Stimulated activated CD4-positive, alpha-beta T cell treated with anti-CD3 and anti-CD28 coated beads, Interleukin-12 subunit alpha, Interleukin-12 subunit beta, amount 100 ng/mL, for 4 hours (primary cell): Measurements from ENCODE around the gene MLLT1.

Experiments
- DNase-seq: peaks from one replicate; pipeline ENCODE4 v3.0.0-alpha.2; 2020

The MLLT1 gene

GRCh38 chr19:6253954-6254733, 25.6 kb downstream of the MLLT1 start:
- no peak for DNase-seq

GRCh38 chr19:6252066-6252465, 27.7 kb downstream of the MLLT1 start:
- DNase-seq: no peak

DNA sequence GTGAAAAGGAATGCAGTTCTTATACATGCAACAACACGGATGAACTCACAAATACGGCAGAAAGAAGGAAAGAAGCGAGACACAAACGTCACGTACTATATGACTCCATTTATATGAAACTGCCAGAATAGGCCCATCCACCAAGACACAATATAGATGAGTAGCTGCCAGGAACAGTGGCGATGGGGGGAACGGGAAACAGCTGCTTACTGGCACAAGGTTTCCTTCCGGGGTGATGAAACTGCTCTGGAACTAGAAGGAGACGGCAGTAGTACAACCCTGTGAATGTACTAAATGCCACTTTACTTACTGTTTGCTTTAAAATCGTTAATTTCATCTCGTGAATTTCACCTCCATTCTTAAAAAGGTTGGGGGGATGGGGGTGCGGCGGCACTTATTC, 28.9 kb downstream of the MLLT1 start:
- DNase-seq: no peak

DNA sequence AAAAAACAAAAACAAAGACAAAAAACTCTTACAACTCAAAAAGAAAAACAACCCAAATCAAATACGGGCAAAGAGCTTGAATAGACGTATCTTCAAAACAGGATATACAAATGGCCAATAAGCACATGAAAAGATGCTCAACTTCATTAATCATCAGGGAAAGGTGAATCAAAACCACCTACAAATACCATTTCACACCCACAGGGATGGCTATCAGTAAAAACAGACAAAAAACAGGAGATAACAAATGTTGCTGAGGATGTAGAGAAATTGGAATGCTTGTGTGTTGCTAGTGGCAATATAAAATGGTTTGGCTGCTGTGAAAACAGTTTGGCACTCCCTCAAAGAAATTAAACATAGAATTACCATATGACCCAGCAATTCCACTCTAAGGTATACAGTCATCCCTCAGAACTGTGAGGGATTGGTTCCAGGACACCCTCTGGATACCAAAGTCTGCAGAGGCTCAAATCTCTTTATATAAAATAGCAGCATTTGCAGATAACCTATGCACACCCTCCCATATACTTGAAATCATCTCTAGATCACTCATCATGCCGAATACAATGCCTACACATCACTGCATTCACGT, 29.7 kb downstream of the MLLT1 start:
- no peak for DNase-seq

DNA sequence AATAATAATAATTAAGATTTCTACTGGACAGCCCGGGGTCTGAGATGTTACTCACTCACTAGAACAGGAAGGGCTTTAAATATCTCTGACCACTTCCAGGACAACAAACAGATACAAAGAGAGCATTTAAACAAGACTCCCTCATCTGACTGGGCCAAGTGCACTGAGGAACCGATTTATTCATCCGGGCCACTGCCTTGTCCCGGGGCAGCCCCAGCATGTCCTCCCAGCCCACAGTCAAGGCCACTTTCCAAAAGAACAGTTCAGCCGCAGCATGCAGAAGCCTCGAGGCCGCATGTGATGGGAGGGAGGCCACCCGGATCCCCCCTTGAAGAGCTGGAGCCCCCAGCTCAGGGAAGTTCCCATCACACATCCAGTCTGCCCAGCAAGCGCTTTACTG, 30.5 kb downstream of the MLLT1 start:
- no peak for DNase-seq

- DNase-seq: no peak
Observed at GRCh38 chr19:6248844-6249243, 30.9 kb downstream of the MLLT1 start.

- DNase-seq: no peak
Observed at GRCh38 chr19:6248341-6248740, 31.4 kb downstream of the MLLT1 start.

DNA sequence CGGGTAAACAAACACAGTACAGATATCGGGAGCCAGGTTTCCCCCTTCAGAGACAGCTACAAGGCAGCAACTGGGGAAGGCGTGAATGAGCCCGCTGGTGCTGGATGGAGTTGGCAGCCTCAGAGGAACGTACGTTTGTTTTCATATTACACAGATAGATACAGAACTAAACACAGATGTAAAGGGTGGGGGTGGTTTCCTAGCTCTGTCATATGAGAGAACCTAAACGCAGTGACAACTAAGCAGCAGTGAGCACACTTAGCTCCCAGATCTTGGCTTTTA, 32.8 kb downstream of the MLLT1 start:
- no peak for DNase-seq

DNA sequence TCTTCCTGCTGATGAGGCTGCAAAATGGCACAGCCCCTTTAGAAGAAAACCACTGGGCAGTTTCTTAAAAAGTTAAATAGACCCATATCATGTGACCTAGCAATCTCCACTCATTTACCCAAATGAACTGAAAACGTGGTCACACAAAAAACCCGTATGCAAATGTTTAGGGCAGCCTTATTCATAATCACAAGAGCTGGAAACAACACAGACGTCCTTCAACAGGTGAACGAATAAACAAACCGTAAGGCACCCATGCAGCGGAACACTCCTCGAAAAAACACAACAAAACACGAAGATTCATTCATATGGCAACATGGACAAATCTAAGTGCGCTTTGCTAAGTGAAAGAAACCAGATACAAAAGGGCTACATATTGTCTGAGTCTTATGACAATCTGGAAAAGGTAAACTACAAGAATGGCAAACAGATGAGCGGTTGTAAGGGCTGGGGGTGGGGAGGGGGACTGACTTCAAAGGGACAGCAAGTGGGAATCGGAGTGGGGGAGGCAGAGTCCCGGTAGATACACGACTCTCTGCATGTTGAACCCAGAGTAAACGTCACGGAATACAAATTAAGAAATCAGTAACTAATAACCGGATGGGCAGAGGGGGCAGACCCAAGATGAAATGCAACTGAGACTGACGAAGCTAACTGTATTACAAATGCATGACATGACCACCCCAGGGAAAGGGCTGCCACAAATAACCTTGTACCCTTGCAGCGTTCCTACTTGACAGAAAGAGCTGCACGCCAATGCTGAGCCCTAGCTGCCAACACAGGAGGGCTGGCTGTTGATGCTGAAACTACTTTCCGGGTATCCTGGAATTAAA, 33.4 kb downstream of the MLLT1 start:
- DNase-seq: no peak

DNA sequence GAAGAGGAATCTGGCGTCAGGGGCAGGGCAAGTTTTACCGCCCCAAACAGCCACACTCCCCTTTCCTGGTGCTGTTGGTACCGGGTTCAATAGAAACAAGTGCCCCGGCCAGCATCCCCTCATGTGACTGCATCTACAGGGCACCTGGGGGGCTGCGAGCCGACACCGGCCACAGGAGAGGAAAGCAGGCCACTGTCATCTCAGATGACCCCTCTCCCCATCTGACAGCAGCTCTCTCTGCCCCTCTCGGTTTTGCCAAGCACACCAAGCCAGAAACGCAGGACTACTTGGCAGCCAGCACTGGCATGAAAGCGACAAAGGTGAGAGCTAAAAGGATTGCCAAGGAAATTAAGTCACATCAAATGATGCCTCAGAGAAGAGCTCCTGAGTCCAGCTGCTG, 37.1 kb downstream of the MLLT1 start:
- DNase-seq: no peak

- DNase-seq: no peak
Observed at GRCh38 chr19:6241680-6242377, 37.9 kb downstream of the MLLT1 start.

DNA sequence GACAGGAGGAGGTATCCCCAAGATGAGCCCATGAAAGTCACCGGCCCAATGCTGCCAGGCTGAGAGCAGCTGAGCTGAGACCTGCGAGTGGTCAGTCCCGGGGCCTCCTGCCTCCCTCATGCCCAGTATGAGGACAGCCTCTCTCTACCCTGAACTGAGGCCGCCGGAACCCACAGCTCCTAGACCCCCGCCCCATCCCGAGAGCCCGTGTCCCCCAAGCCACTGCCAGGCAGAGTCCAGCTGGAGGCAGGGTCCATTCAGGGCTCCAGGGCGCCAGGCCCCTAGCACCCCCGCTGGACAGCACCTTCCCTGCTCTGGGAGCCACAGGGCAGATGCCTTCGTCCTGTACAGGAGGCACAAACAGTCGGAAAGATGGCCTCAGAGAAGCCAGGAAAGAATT, 38.7 kb downstream of the MLLT1 start:
- DNase-seq: no peak

DNA sequence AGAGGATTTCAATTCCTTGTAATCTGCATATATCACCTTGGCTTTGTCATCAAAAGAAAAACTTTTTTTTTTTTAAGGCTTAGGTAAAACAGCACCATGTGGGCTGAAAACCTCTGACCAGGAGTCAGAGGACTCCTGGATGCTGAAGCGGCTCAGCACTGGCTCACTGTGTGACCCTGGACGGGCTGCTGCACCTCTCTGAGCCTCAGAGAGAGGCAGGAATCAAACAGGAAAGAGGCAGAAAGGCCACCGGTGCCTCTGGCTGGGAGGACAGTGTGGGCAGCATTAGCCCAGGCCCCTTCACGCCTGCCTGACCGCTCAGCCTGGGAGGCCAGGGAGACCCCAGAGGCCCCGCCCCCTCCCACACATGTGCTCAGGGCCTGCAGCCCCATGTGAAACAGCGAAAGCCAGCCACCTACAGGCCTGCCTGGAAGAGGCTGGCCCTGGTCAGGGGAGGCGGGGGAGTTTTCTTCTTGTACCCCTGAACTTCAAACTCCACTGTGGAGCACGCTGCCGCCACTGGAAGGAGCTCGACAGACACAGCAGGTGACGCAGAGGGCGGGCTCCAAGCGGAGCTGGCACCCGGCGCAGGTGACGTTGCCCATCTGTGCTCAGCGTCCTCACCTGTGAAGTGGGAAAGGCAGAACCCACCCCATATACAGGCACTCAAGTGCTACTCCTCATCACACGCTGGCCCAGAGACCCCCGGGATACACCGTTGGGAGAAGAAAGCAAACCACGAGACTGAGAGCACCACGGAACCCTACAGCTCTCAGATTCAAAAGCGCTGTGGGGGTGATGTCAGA, 39.7 kb downstream of the MLLT1 start:
- no peak for DNase-seq

- no peak for DNase-seq
Observed at GRCh38 chr19:6239401-6239844, 40.4 kb downstream of the MLLT1 start.

DNA sequence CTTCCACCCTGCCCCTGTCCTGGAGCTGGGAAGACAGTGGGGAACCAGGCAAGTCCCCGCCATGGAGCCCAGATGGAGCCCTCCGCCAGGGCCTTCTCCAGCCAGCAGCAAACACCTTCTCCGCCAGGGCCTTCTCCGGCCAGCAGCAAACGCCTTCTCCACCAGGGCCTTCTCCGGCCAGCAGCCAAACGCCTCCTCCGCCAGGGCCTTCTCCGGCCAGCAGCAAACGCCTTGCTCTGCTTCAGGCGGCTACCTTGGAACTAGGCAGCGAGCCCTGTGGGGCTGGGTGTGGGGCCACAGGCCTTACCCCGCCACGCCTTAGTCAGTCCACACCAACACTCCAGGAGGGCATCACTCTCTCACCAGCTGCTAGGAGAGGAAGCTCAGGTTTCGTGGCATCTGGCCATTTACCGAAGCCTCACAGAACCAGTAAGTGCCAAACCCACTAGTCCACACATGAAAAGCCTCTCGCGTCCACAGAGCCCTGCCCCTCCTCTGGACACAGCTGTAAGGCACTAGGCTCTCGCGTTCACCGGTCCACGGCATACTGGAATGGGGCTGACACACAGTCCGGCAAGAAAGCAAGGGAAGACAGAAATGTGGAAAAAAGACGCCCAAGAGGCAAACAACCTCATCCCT, 41.0 kb downstream of the MLLT1 start:
- DNase-seq: no peak

- no peak for DNase-seq
Observed at GRCh38 chr19:6238256-6238642, 41.5 kb downstream of the MLLT1 start.

DNA sequence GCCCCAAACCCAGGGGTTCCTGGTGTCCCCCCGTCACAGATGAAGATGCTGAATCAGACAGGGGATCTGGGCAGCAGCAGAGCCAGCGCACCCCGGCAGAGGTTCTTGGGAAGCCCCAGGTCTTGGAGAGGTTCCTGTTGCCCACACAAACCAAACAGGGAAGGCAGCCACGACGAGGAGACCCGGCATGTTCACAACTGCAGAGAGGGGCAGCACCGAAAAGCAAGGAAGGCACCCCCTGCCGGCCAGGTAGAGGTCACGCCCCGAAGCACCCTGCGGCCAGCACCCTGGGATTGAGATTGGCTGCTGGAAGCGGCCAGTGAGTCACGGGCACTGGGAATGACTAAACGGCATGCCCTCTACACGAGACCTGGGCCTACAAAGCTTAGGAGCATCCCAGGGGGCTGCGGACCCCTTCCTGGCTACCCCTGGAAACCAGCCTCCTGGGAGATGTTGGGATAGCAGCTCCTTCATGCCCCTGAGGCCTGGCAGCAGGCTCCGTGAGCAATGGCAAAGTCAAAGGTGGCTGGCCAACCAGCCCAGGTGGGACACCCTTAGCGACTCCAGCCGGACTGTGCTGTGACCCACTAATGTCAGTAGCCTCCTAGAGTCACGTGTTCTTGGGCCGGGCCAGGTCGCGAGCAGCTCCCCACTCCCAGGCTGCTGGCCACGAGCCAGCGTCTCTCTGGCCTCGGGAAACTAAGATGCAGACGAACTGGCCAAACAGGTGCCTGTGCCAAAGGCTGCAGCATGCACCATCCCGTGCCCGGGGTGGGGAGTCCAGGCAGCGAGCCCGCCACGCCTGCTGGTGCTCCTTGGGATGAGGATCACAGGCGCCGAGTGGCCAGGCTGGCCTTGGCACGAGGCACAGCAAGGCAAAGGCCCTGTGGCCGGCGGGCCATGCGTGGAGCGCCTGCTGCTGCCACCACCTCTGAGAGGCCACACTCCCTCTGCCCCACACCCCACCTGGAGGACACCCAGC, 43.2 kb downstream of the MLLT1 start:
- no peak for DNase-seq

DNA sequence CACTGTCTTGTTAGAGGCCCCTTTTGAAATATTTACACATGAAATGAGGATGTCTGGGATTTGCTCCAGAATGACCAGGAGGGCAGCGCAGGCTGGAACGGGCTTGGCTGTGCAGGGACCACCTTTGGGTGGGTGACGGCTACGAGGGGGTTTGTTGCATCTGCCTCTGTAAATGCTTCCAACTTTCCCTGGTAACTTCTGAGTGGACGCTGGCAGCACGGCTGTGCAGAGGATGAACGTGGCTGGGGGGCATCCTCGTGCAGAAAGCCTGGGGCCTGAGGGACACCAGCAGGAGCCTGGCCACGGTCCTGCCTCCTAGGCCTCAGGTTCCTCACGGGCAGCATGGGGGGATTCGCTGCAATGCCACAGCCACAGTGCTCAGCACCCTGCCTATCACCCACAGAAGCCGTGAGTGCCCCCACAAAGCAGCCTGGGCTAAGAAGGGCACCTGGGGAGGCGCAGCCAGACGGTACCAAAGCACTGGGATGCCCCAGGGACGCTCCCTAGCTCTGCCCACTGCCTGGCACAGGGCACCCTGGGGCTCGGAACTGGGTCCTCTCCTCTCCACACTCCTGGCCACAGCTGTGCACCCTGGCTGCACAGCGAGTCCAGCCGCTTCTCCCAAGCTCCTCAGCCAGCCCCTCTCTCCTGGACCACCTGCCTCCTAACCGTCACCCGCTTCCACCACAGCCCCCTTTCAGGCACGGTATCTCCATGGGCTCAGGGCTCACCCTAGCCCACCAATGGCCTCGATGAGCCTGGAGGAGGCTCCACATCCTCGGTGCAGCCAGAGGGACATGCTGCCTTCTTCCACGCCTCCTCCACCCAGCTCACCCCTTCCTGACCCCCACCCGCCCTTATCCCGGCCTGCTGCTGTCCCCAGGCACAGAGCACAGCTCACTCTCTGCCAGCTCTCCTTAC, 44.5 kb downstream of the MLLT1 start:
- no peak for DNase-seq

GRCh38 chr19:6234527-6234926, 45.2 kb downstream of the MLLT1 start:
- no peak for DNase-seq
